Peyer's patch (tissue), 4 donors: ENCODE data around the gene RCBTB2. TPM values are rescaled to one million over a fixed set of nuclear protein-coding genes. Genes with fewer than 3 reads are reported as not detected.
A peak's percentile ranks its signal among the peaks of the same experiment; 100 is the strongest.

ENCODE experiments used
- DNase-seq, 3 donors: peaks; one replicate each; pipeline ENCODE4 v3.0.0-alpha.2; 2017 to 2019
- H3K27ac ChIP-seq, 4 donors: fragments of 200-600 bp; sonication (generic); one replicate each; pipeline ENCODE4 v1.5.1; 2016 to 2019
- H3K27me3 ChIP-seq, 2 donors: fragments of 200-600 bp; sonication (generic); one replicate each; pipeline ENCODE4 v1.5.1; 2019
- H3K36me3 ChIP-seq, 3 donors: fragments of 200-600 bp; sonication (generic); one replicate each; pipeline ENCODE4 v1.5.1; 2016 to 2019
- H3K4me1 ChIP-seq, 4 donors: fragments of 200-600 bp; sonication (generic); one replicate each; pipeline ENCODE4 v1.5.1; 2016 to 2019
- H3K4me3 ChIP-seq, 4 donors: fragments of 200-600 bp; sonication (generic); 1 replicate in 3 of 4; 2 replicates in 1 of 4; pipeline ENCODE4 v1.5.1; 2016 to 2019; ENCODE audit warnings: mild to moderate bottlenecking in 1 of 4
- H3K9me3 ChIP-seq, 4 donors: fragments of 200-600 bp; sonication (generic); one replicate each; pipeline ENCODE4 v1.5.1; 2016 to 2019; ENCODE audit warnings: mild to moderate bottlenecking in 1 of 4
- POLR2A ChIP-seq, 2 donors: fragments of 450-650 bp; IDR thresholded peaks; one replicate each; pipeline ENCODE4 v1.5.1; 2017; ENCODE audit warnings: antibody characterized with exemption in 2 of 2, mild to moderate bottlenecking in 2 of 2, moderate library complexity in 2 of 2
- total RNA-seq, 4 donors: library from RNA; depleted of rRNA; stranded (reverse); fragments of >200 nt; gene quantifications; one replicate each; pipeline ENCODE4 v1.1.0, GENCODE V29; 2016
- TF ChIP-seq, protein P1 (sequence below), 6 experiments: fragments of 450-650 bp in 4 of 6; fragments of 200-600 bp in 2 of 6; sonication (generic) in 1 of 6; IDR thresholded peaks; one replicate each; pipeline ENCODE4 v1.5.1; 2017 to 2019; ENCODE audit warnings: antibody characterized with exemption in 6 of 6, mild to moderate bottlenecking in 3 of 6, moderate library complexity in 1 of 6

The RCBTB2 gene
- total RNA-seq, 4 donors from 2014 or later, result 3.2 to 6.3 (median 5.2) TPM

DNA sequence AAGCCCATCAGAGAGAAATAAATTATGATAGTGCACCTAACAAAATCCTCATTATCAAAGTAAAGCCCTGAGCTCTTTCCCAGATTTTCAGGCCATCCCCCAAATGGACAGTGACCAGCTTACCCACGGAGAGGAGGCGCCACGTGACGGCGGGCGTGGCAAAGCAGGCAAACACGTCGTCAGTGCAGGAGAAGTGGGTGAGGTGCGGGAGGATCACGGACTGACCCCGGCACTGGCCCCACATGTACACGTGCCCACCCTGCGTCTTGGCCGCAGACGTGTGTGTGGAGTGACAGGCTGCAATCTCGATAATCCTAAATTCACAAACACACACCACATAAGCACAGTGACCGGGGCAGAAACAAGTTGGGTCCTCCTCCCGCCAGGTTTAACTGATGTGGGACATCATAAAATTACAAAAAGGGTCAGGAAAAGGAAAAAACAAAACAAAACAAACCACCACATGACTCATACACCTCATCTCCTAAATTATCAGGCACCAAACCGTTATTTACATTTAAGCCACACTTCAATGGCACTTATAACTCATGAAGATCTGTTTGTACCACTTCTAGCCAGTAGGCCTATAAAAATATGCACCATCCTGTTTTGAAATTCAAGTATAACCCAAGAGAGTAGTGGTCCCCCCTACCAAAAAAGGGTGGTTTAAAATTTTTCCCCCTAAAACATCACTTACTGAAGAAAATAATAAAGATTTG lies 30.1 kb downstream of the RCBTB2 start:
- H3K27ac ChIP-seq, result no peak overlapping the region
- H3K27me3 ChIP-seq, result no peaks in the 10 kb centered on the region
- TF ChIP-seq, protein P1, sequence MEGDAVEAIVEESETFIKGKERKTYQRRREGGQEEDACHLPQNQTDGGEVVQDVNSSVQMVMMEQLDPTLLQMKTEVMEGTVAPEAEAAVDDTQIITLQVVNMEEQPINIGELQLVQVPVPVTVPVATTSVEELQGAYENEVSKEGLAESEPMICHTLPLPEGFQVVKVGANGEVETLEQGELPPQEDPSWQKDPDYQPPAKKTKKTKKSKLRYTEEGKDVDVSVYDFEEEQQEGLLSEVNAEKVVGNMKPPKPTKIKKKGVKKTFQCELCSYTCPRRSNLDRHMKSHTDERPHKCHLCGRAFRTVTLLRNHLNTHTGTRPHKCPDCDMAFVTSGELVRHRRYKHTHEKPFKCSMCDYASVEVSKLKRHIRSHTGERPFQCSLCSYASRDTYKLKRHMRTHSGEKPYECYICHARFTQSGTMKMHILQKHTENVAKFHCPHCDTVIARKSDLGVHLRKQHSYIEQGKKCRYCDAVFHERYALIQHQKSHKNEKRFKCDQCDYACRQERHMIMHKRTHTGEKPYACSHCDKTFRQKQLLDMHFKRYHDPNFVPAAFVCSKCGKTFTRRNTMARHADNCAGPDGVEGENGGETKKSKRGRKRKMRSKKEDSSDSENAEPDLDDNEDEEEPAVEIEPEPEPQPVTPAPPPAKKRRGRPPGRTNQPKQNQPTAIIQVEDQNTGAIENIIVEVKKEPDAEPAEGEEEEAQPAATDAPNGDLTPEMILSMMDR (IDR thresholded peaks at IDR 0.05), result no peak
- TF ChIP-seq POLR2A (IDR thresholded peaks at IDR 0.05), result no peak
- no peak for DNase-seq
- no peaks in the 10 kb centered on the region for H3K9me3 ChIP-seq
- H3K36me3 ChIP-seq, result no peaks in the 10 kb centered on the region
- H3K4me1 ChIP-seq, result peaks cover 0 to 12% (median 9%) of the 10 kb centered on the region in 4 donors
- H3K4me3 ChIP-seq, result no peak overlapping the region

DNA sequence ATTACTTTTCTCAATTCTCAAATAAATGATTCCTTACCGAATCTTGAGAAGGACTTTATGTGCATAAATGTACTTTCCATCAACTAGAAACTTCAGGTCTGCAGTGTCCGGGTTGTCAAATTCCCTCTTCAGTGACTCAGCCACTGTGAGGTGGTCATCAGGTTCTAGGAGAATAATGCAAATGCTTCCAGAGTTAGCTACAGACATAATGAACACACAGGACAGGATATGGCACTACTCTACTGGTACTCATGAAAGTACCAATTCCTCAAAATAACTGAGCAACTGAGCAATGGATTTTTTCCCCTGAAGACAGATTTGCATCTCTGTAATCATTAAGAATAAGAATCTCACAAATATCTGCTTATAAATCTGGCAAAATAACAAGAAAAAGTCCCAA lies 31.2 kb downstream of the RCBTB2 start:
- no peaks in the 10 kb centered on the region for H3K9me3 ChIP-seq
- H3K27ac ChIP-seq, result peak overlapping the region in 1 of 4 donors; percentile 41
- H3K36me3 ChIP-seq, result no peaks in the 10 kb centered on the region
- H3K4me1 ChIP-seq, result peaks cover 0 to 12% (median 9%) of the 10 kb centered on the region in 4 donors
- TF ChIP-seq POLR2A (IDR thresholded peaks at IDR 0.05), result no peak
- TF ChIP-seq, protein P1 (IDR thresholded peaks at IDR 0.05), result no peak
- H3K4me3 ChIP-seq, result no peak overlapping the region
- DNase-seq, result no peak
- H3K27me3 ChIP-seq, result no peaks in the 10 kb centered on the region

DNA sequence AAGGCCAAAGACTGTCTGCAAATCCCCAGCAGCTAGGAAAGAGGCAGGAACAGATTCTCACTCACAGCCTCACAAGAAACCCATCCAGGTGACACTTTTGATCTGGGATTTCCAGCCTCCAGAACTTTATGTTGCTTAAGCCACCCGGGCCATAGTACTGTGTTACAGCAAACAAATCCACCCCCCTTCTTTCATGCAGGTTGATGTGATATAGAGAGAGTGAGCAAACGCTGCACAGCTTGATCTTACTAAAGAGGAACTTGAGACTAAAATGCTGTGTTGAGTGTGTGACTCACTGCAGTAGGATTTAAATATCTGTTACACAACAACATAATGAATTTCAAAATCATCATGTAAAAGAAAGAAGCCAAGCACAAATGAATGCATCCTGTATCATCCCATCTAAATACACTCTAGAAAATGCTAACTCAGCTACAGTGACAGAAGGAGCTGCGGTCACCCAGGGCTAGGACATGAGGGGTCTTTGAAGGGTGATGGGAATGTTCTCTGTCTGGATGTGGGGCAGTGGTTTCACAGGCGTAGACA lies 32.2 kb downstream of the RCBTB2 start:
- no peak for DNase-seq
- Histone ChIP-seq H3K36me3 (no peaks in the 10 kb centered on the region), H3K27me3 (no peaks in the 10 kb centered on the region), H3K4me3 (no peak overlapping the region), H3K27ac (peak overlapping the region in 2 of 4 donors; percentile 7 to 57), H3K9me3 (no peaks in the 10 kb centered on the region), H3K4me1 (peaks cover 0 to 5% (median 2%) of the 10 kb centered on the region in 4 donors)
- TF ChIP-seq, protein P1 (IDR thresholded peaks at IDR 0.05), result no peak
- TF ChIP-seq POLR2A (IDR thresholded peaks at IDR 0.05), result no peak

DNA sequence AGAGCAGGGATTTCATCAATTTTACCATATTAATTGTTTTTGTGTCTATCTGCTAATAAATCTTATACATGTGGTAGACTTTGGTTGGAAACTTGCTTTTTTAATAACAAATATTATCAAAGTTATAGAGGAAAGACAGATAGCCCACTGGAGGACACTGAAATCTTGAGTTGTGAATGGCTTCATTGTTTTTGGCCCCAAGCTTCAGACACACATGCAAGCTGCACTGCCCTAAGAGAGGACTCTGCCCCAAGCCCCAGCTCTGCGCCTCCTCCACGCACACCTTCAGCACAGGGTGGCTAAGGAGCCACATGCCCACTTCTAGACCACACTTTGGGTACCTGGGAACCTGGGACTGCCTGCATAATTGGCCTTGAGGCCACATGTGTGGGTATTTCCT lies 35.2 kb downstream of the RCBTB2 start:
- H3K4me3 ChIP-seq, result no peak overlapping the region
- H3K9me3 ChIP-seq, result no peaks in the 10 kb centered on the region
- TF ChIP-seq, protein P1 (IDR thresholded peaks at IDR 0.05), result no peak

DNA sequence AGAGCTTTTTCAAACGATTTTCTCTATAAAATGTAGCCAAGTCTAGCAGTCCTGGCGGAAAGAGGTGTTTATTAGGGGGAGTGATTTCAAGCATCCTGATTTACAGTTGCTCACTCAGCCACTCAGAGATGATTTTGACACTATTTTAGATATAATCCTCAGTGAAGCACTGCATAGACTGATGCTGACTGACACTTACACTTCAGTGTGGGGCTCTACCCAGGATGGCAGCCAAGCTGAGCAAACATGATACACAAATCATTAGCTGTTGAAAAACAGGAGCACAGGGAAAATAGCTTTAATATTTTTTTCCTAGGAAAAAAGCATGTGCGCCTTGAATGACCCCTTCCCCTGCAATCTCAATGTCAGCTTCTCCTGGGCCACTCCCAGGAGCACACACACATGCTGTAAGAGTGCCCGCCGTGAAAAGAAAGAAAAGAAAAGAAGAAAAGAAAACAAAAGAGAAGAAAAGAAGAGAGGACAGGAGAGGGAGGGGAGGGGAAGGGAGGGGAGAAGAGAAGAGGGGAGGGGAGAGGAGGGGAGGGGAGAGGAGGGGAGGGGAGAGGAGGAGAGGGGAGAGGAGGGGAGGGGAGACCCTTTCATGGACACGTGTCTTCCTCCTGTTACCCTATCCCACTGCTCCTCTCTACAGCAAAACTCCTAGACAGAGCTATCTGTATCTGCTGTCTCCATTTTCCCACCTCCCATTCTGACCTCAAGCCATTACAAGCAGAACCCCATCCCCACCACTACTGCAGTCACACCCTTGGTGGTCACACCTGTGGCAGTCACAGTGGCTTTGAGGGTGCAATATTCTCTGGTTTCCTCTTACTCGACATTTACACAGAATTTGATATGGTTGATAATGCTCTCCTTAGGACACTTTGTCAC lies 36.4 kb downstream of the RCBTB2 start:
- TF ChIP-seq, protein P1 (IDR thresholded peaks at IDR 0.05), result no peak
- TF ChIP-seq POLR2A (IDR thresholded peaks at IDR 0.05), result no peak
- no peaks in the 10 kb centered on the region for H3K27me3 ChIP-seq
- no peak for DNase-seq

More for the DNA sequence above, 35.2 kb downstream of the RCBTB2 start:
- no peak overlapping the region for H3K27ac ChIP-seq
- peaks cover 0 to 3% (median 0%) of the 10 kb centered on the region in 4 donors for H3K4me1 ChIP-seq
- no peaks in the 10 kb centered on the region for H3K27me3 ChIP-seq
- no peaks in the 10 kb centered on the region for H3K36me3 ChIP-seq
- no peak for DNase-seq

More for the DNA sequence above, 36.4 kb downstream of the RCBTB2 start:
- no peak overlapping the region for H3K4me3 ChIP-seq
- H3K27ac ChIP-seq, result no peak overlapping the region
- no peaks in the 10 kb centered on the region for H3K9me3 ChIP-seq
- H3K4me1 ChIP-seq, result peaks cover 0 to 5% (median 2%) of the 10 kb centered on the region in 4 donors
- no peaks in the 10 kb centered on the region for H3K36me3 ChIP-seq
